Naive thymus-derived CD8-positive, alpha-beta T cell (primary cell): ENCODE measurements around the gene DTD1. TPM values are rescaled to one million over a fixed set of nuclear protein-coding genes. Genes with fewer than 3 reads are reported as not detected.
"Not testable (repeated sequence)": the region's sequence is repeated elsewhere in the genome, so short reads cannot be mapped to it uniquely, and the experiment has no call there.

Experiments
- ATAC-seq, 2 donors: fragments of 150-1000 bp; cut with Tn5 transposase in 1 of 2; sonication (Bioruptor Pico), chemical (Tn5 transposase) in 1 of 2; 1 replicate in 1 of 2; 2 replicates in 1 of 2; pipeline ENCODE4 v1.10.0; 2021; ENCODE audit warnings: mild to moderate bottlenecking in 2 of 2, moderate library complexity in 2 of 2
- POLR2A ChIA-PET: fragments of 350-600 bp; sonication (Branson Sonifier 250); formaldehyde crosslinking; loops from one replicate; lab custom pipeline; 2021; ENCODE audit warnings: antibody characterized with exemption; lab: Charles Lee
- DNase-seq, 10 donors: peaks; one replicate each; pipeline versions ENCODE4 v3.0.0 to v3.0.0-alpha.2; 2020 to 2022
- H3K27ac Mint-ChIP-seq, 10 donors: one replicate each; pipeline ENCODE4 v1.8.0; 2020 to 2022; ENCODE audit warnings: mild to moderate bottlenecking in 10 of 10, mixed read lengths in 10 of 10, moderate library complexity in 4 of 10, inconsistent platforms in 1 of 10
- H3K27me3 Mint-ChIP-seq, 5 donors: one replicate each; pipeline ENCODE4 v1.8.0; 2021 to 2022; ENCODE audit warnings: mixed read lengths in 5 of 5
- H3K36me3 Mint-ChIP-seq, 3 donors: one replicate each; pipeline ENCODE4 v1.8.0; 2020 to 2022; ENCODE audit warnings: mixed read lengths in 3 of 3, mild to moderate bottlenecking in 2 of 3, inconsistent platforms in 1 of 3
- H3K4me1 Mint-ChIP-seq, 4 donors: one replicate each; pipeline ENCODE4 v1.8.0; 2021 to 2022; ENCODE audit warnings: mixed read lengths in 4 of 4
- H3K4me3 Mint-ChIP-seq, 10 donors: one replicate each; pipeline ENCODE4 v1.8.0; 2020 to 2022; ENCODE audit warnings: mild to moderate bottlenecking in 10 of 10, mixed read lengths in 10 of 10, moderate library complexity in 6 of 10, inconsistent platforms in 1 of 10
- H3K9me3 Mint-ChIP-seq, 9 donors: one replicate each; pipeline ENCODE4 v1.8.0; 2020 to 2022; ENCODE audit warnings: mixed read lengths in 9 of 9, mild to moderate bottlenecking in 3 of 9, inconsistent platforms in 1 of 9, moderate library complexity in 1 of 9
- polyA plus RNA-seq, 3 donors: library from polyadenylated mRNA; unstranded; fragments of 300-500 nt; fragmentation: Illumina TruSeq; gene quantifications; one replicate each; pipeline ENCODE4 v1.2.3, GENCODE V29; 2021
- total RNA-seq, 8 experiments: library from RNA in 2 of 8; stranded (reverse) in 2 of 8; gene quantifications; one replicate each; pipeline ENCODE4 v1.2.3 and lab custom pipeline; 2021 to 2026

DTD1 gene
- total and polyA plus RNA-seq, 5 experiments from 2014 or later, result 14.5 to 50.4 (median 33.9) TPM

GRCh38 chr20:18775633-18776032 lies 187.8 kb downstream of the DTD1 start:
- POLR2A ChIA-PET, result no interaction called here
- no peak for ATAC-seq
- H3K9me3 Mint-ChIP-seq, result no peaks in the 10 kb centered on the region
- no peaks in the 10 kb centered on the region for H3K4me1 Mint-ChIP-seq
- H3K27ac Mint-ChIP-seq, result no peak overlapping the region
- no peaks in the 10 kb centered on the region for H3K36me3 Mint-ChIP-seq
- DNase-seq, result no peak
- H3K4me3 Mint-ChIP-seq, result no peak overlapping the region
- H3K27me3 Mint-ChIP-seq, result peaks cover 7 to 46% (median 10%) of the 10 kb centered on the region in 5 donors

- no peak for ATAC-seq
- Mint-ChIP-seq H3K27me3 (peaks cover 2 to 35% (median 7%) of the 10 kb centered on the region in 5 donors), H3K27ac (no peak overlapping the region), H3K4me1 (no peaks in the 10 kb centered on the region), H3K4me3 (peak overlapping the region in 1 of 10 donors; percentile 12), H3K36me3 (no peaks in the 10 kb centered on the region), H3K9me3 (peaks cover 0 to 2% (median 0%) of the 10 kb centered on the region in 9 donors)
- POLR2A ChIA-PET, result no interaction called here
- no peak for DNase-seq
Observed at GRCh38 chr20:18778690-18779392, 191.0 kb downstream of the DTD1 start.

- Mint-ChIP-seq H3K4me3 (no peak overlapping the region), H3K9me3 (peaks cover 0 to 2% (median 0%) of the 10 kb centered on the region in 9 donors), H3K4me1 (no peaks in the 10 kb centered on the region), H3K36me3 (no peaks in the 10 kb centered on the region), H3K27ac (peak overlapping the region in 1 of 10 donors; percentile 1), H3K27me3 (peaks cover 5 to 25% (median 6%) of the 10 kb centered on the region in 5 donors)
- ATAC-seq (no peak), DNase-seq (no peak)
- POLR2A ChIA-PET, result no interaction called here
Observed at GRCh38 chr20:18780385-18781130, 192.7 kb downstream of the DTD1 start.

- DNase-seq (no peak), ATAC-seq (no peak)
- no peak overlapping the region for H3K4me3 Mint-ChIP-seq
- H3K27ac Mint-ChIP-seq, result no peak overlapping the region
- H3K36me3 Mint-ChIP-seq, result no peaks in the 10 kb centered on the region
- POLR2A ChIA-PET, result no interaction called here
- peaks cover 0 to 2% (median 0%) of the 10 kb centered on the region in 9 donors for H3K9me3 Mint-ChIP-seq
- H3K27me3 Mint-ChIP-seq, result peaks cover 10 to 31% (median 12%) of the 10 kb centered on the region in 5 donors
- H3K4me1 Mint-ChIP-seq, result no peaks in the 10 kb centered on the region
Observed at GRCh38 chr20:18781509-18781908, 193.7 kb downstream of the DTD1 start.

GRCh38 chr20:18783385-18783959 lies 195.6 kb downstream of the DTD1 start:
- ATAC-seq, result no peak
- POLR2A ChIA-PET, result no interaction called here
- Mint-ChIP-seq H3K4me1 (no peaks in the 10 kb centered on the region), H3K36me3 (peaks cover 0 to 9% (median 5%) of the 10 kb centered on the region in 3 donors), H3K4me3 (no peak overlapping the region), H3K27ac (no peak overlapping the region), H3K27me3 (peaks cover 15 to 29% (median 19%) of the 10 kb centered on the region in 5 donors), H3K9me3 (peaks cover 0 to 10% (median 7%) of the 10 kb centered on the region in 9 donors)
- no peak for DNase-seq

GRCh38 chr20:18787046-18787445 lies 199.2 kb downstream of the DTD1 start:
- Mint-ChIP-seq H3K36me3 (peaks cover 0 to 11% (median 5%) of the 10 kb centered on the region in 3 donors), H3K27me3 (peaks cover 29 to 41% (median 32%) of the 10 kb centered on the region in 5 donors), H3K9me3 (peaks cover 0 to 13% (median 7%) of the 10 kb centered on the region in 9 donors)
- H3K4me3 Mint-ChIP-seq, POLR2A ChIA-PET, H3K4me1 Mint-ChIP-seq, H3K27ac Mint-ChIP-seq, DNase-seq, ATAC-seq: not testable (repeated sequence)

GRCh38 chr20:18788021-18788420 lies 200.2 kb downstream of the DTD1 start:
- no peak overlapping the region for H3K27ac Mint-ChIP-seq
- no peak overlapping the region for H3K4me3 Mint-ChIP-seq
- peaks cover 0 to 13% (median 7%) of the 10 kb centered on the region in 9 donors for H3K9me3 Mint-ChIP-seq
- peaks cover 30 to 45% (median 32%) of the 10 kb centered on the region in 5 donors for H3K27me3 Mint-ChIP-seq
- ATAC-seq, result no peak
- H3K36me3 Mint-ChIP-seq, result peaks cover 0 to 11% (median 5%) of the 10 kb centered on the region in 3 donors
- H3K4me1 Mint-ChIP-seq, result no peaks in the 10 kb centered on the region
- POLR2A ChIA-PET, result no interaction called here
- DNase-seq, result no peak

GRCh38 chr20:18790787-18791186 lies 202.9 kb downstream of the DTD1 start:
- peaks cover 7 to 18% (median 14%) of the 10 kb centered on the region in 4 donors for H3K4me1 Mint-ChIP-seq
- H3K4me3 Mint-ChIP-seq, result no peak overlapping the region
- H3K27ac Mint-ChIP-seq, result no peak overlapping the region
- no peak for DNase-seq
- no peak for ATAC-seq
- POLR2A ChIA-PET, result no interaction called here
- peaks cover 20 to 39% (median 28%) of the 10 kb centered on the region in 5 donors for H3K27me3 Mint-ChIP-seq
- H3K36me3 Mint-ChIP-seq, result peaks cover 0 to 11% (median 7%) of the 10 kb centered on the region in 3 donors
- peaks cover 0 to 11% (median 7%) of the 10 kb centered on the region in 9 donors for H3K9me3 Mint-ChIP-seq

GRCh38 chr20:18793625-18794427 lies 206.0 kb downstream of the DTD1 start:
- Mint-ChIP-seq H3K27me3 (peaks cover 10 to 32% (median 16%) of the 10 kb centered on the region in 5 donors), H3K27ac (peak overlapping the region; percentile 98 to 100 (median 100)), H3K4me3 (peak overlapping the region; percentile 89 to 98 (median 96)), H3K9me3 (peaks cover 0 to 9% (median 0%) of the 10 kb centered on the region in 9 donors), H3K4me1 (peaks cover 7 to 22% (median 15%) of the 10 kb centered on the region in 4 donors), H3K36me3 (peaks cover 0 to 10% (median 9%) of the 10 kb centered on the region in 3 donors)
- POLR2A ChIA-PET, result interaction anchor here (0.6 to 1.6 kb wide), 11 partner anchors 10 to 1259 kb away, joined by 3 to 15 read pairs (median 4); partner anchors contain the start of genes DSTN, SEC23B and ZNF133
- DNase-seq (peak; percentile 70 to 96 (median 88)), ATAC-seq (peak; percentile 96 to 98)

GRCh38 chr20:18794428-18794787 lies 206.6 kb downstream of the DTD1 start:
- Mint-ChIP-seq H3K9me3 (peaks cover 0 to 9% (median 0%) of the 10 kb centered on the region in 9 donors), H3K27me3 (peaks cover 12 to 32% (median 21%) of the 10 kb centered on the region in 5 donors), H3K27ac (peak overlapping the region; percentile 98 to 100 (median 100)), H3K4me1 (peaks cover 7 to 22% (median 15%) of the 10 kb centered on the region in 4 donors), H3K4me3 (peak overlapping the region; percentile 89 to 98 (median 96)), H3K36me3 (peaks cover 0 to 14% (median 10%) of the 10 kb centered on the region in 3 donors)
- POLR2A ChIA-PET, result interaction anchor here (0.6 to 1.6 kb wide), 11 partner anchors 9 to 1258 kb away, joined by 3 to 15 read pairs (median 4); partner anchors contain the start of genes DSTN, SEC23B and ZNF133
- no peak for DNase-seq
- ATAC-seq, result peak in 1 of 2 donors; percentile 18

GRCh38 chr20:18795366-18795765 lies 207.5 kb downstream of the DTD1 start:
- Mint-ChIP-seq H3K36me3 (peaks cover 0 to 16% (median 10%) of the 10 kb centered on the region in 3 donors), H3K4me1 (peaks cover 7 to 22% (median 15%) of the 10 kb centered on the region in 4 donors), H3K27me3 (peaks cover 10 to 27% (median 18%) of the 10 kb centered on the region in 5 donors), H3K27ac (peak overlapping the region in 9 of 10 donors; percentile 98 to 100 (median 100)), H3K4me3 (peak overlapping the region in 8 of 10 donors; percentile 24 to 98 (median 95)), H3K9me3 (peaks cover 0 to 9% (median 0%) of the 10 kb centered on the region in 9 donors)
- no peak for ATAC-seq
- no peak for DNase-seq
- POLR2A ChIA-PET, result interaction anchor here (1.0 kb wide), 1 partner anchor 207 kb away, joined by 4 read pairs; no protein-coding TSS in a partner anchor
